Hepatocyte (in vitro differentiated cells): ENCODE results near the gene FBXO42.

ENCODE experiments used
- EZH2 ChIP-seq: fragments of 200-600 bp; sonication (generic); IDR thresholded peaks from 2 replicates; pipeline ENCODE4 v1.6.1; 2016; ENCODE audit warnings: antibody characterized with exemption, mild to moderate bottlenecking, borderline replicate concordance
- EZH2phosphoT487 ChIP-seq: fragments of 200-600 bp; sonication (generic); IDR thresholded peaks from one replicate; pipeline ENCODE4 v1.6.1; 2018; ENCODE audit warnings: antibody characterized with exemption, mild to moderate bottlenecking, low read depth, moderate library complexity; ENCODE audit not compliant: unreplicated experiment, severe bottlenecking
- TF ChIP-seq, protein P1 (sequence below): fragments of 200-600 bp; sonication (generic); IDR thresholded peaks from 2 replicates; pipeline ENCODE4 v1.5.1; 2016; ENCODE audit warnings: antibody characterized with exemption, mild to moderate bottlenecking; ENCODE audit not compliant: poor library complexity

DNA sequence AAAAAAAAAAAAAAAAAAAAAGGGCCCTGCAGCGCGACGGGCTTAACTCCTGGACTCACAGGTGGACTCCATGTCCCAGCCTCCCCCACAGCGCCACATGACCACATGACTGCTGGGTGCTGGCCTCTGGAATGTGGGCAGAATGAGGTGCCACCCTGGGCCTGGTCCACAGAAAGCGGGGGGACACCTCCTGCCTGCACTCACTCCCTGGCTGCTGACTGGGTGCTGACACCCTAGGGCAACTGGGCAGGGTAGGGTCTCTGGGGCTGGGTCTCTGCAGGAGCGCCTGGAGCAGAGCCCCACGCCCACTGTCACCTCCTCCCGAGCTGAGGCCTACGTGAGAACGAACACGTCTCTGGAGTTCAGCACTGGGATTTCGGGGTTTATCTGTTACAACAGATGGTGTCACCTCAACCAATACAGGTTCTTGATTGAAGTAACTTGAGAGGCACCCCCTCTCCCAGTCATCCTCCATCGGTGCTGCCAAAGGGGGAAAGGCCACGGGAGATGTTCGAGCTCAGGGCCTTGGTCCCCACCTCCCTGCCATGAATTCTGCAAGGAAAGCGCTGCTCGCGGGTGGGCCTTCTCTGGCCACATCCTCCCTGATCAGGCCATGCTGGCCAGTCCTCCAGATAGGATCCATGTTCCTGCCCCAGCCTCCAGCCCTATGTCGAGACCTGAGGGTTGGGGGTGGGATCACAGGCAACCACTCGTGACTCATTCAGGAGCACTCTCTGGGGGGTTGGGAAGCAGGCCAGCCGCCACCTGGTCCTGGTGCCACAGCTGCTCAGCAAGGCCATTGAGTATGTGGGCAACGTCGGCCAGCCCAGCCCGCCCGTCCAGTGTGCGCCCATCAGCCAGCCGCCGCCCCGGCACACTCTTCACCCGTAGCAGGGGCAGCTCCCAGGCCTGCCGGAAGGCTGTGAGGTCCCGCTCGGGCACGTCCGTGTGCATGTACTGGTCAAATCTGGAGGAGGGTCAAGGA, 120.7 kb downstream of the FBXO42 start:
- TF ChIP-seq, protein P1, sequence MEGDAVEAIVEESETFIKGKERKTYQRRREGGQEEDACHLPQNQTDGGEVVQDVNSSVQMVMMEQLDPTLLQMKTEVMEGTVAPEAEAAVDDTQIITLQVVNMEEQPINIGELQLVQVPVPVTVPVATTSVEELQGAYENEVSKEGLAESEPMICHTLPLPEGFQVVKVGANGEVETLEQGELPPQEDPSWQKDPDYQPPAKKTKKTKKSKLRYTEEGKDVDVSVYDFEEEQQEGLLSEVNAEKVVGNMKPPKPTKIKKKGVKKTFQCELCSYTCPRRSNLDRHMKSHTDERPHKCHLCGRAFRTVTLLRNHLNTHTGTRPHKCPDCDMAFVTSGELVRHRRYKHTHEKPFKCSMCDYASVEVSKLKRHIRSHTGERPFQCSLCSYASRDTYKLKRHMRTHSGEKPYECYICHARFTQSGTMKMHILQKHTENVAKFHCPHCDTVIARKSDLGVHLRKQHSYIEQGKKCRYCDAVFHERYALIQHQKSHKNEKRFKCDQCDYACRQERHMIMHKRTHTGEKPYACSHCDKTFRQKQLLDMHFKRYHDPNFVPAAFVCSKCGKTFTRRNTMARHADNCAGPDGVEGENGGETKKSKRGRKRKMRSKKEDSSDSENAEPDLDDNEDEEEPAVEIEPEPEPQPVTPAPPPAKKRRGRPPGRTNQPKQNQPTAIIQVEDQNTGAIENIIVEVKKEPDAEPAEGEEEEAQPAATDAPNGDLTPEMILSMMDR = no peak
- TF ChIP-seq EZH2 = no peak
- TF ChIP-seq EZH2phosphoT487 = no peak
